Measurements from ENCODE around the gene EFR3B.

EFR3B gene

DNA sequence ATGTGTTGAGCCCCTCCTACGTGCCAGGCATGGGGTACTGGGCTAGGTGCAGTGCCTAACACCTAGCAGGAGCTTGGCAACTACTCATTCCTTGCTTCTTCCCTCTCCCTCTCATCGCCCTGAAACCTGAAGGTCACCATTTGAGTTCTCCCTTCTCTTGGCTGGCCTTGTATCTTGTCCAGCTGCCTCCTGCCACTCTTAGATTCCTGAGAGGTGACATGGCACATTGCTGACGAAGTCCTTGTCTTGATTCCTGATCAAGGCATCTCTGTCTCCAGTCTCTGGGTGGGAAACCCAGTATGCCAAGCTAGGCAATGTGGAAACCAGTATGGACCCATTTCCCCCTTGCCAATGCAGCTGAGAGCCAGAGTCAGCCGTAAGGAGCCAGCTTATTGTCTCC is 9.0 kb upstream of the EFR3B start:
- in situ Hi-C loops (cut with MboI; ENCODE audit: low sequenced_read_pairs), result no loop called here

DNA sequence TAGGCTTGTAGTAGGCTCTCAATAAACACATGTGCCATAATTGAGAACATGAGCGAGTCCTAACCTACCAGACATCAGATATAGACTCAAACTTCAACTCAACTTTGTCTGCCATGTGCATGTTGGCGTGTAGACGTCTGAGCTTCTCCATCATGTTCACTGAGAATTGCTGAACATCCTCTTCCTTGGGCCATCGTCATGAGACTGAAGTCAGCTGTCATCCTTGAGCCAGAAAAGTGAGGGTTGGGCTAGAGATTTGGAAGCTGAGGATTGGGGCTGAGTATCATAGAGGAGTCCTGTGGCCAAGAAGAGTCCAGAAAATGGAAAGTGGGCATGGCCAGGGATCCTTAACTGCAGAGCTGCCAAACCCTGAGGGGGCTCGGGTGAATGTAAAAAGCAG is 7.8 kb upstream of the EFR3B start:
- in situ Hi-C loops (cut with MboI; ENCODE audit: low sequenced_read_pairs), result no loop called here

DNA sequence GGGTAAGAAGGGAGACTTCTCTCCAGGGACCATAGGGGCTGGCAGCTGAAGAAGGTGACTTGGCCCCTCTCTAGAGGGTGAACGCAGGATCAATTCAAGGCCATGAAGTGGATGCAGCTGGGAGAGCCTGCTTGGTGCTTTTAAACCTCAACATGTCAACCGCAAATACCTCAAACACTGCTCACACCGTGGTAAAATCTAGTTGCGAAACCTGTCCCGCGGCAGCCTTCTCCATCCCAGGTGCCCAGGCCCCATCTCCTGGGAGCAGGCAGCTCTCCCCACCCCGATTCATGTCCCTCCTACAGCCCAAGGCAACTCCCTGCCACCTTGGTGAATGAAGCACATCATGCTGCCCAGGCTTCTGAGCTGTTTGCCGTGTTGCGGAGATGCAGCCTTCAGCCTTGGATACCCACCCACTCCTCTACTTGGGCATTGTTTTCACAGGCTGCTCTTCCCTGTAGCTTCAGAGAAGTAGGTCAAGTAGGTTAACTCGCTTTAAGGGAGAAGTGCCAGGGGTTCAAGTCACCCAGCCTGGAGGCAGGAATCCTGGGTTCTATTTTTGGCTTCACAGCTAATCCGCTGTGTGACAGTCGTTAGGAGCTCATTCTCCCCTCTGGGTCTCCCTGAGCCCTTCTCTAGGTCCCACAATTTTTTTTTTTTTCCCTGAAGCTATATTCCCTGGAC is 6.2 kb upstream of the EFR3B start:
- in situ Hi-C loops (cut with MboI; ENCODE audit: low sequenced_read_pairs), result no loop called here

DNA sequence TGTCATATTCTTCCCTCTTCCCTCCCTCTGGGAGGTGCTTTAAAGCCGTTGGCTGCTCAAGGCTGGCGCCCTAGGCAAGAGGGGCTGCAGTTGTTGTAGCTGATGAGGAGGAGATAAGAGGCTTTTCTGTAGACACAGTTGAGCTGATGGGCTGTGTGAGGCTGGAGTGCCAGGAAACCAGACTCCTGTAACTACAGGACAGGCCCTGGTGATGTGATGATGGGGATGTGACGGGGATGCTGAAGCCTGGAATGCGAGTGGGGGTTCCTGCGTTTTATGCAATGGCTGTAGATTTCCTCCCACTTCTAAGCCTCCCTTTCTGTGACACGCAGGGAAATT is 5.7 kb upstream of the EFR3B start:
- in situ Hi-C loops (cut with MboI; ENCODE audit: low sequenced_read_pairs), result no loop called here

DNA sequence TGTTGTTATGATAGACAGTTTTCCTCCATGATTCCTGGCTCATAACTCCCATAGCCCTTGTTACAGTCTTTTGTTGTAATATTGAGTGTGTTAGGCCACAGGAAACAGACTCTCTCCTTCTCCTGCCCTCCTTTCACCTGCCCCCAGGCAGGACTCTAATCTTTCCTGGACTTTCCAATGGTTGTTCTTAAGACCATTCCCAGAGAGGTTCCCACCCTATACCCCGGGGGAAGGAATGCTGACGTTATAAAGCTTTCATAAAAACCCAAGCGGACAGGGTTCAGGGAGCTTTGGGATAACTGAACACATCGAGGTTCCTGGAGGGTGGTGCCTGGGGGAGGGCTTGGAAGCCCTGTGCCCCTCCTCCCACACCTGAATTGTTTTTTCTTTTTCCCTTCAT is 2.8 kb upstream of the EFR3B start:
- in situ Hi-C loops (cut with MboI; ENCODE audit: low sequenced_read_pairs), result no loop called here

DNA sequence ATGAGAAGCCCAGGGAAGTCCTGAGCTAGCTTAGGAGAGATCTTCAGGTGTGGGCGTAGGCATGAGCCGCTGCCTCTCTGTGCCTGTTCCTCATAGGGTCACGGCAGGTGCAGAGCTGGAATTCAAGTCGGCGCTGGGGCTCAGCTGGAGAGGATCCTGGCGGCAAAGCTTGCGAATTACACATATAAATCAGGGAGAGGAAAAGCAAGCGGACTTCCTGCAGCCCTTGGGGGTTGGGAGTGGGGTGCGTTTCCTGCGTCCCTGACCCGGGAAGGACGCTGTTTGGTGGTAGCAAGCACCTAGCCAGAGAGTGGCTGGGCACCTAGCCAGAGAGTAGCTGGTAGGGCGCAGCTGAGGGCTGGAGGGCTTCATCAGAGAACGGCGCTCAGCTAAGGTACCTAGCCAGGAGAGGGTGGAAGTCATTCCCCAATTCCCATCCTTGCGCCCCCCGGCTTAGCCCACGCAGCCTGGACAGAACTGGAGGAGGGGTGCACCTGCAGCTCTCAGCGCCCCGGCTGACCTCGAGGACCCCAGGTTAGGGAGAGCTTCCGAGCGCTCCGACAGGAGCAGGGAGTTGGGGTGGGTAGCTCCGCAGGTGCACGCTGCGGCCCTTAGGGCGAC is 459 bp upstream of the EFR3B start:
- in situ Hi-C loops (cut with MboI; ENCODE audit: low sequenced_read_pairs), result no loop called here

DNA sequence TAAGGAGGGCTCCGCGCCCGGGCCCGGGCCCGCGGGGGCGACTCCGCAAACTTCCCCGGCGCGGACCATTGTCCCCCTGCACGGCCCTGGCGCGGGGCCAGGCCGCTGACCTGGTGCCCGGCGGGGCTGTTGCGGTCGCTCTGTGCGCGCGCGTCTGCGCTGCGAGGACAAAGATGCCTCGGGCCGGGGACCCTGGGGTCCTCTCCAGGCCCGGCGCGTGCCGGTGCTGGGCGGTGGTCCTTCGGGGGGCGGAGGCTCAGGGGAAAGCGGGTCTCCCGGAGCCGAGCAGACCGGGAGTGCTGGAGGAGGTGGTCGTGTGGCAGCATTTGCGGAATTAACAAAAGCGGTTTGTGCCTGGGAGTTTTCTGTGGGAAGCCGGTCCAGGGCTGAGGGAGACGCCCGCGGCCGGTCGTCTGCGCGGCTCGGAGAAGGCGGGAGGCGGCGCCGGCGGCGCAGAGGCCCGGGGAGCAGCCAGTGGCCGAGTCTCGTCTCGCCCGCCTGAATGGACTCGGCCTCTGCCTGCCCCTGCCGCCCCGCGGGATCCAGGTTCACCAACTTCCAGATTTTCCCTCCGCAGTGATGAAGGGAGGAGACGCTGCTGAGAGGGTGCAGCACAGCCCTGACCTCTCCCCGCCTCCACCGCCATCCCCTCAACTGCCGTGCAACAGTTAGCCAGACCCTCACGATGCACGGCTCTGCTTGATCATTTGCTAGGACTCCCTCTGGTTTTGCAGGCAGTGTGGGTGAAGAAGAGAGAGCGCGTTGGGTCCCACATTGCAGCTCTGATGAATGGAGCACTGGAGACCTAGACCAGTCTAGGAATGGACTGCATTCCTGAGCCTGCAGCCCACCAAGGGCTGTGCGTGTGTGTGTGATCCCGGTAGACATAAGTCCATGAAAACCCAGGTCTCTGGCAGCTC is 705 bp downstream of the EFR3B start:
- in situ Hi-C loops (cut with MboI; ENCODE audit: low sequenced_read_pairs), result no loop called here

DNA sequence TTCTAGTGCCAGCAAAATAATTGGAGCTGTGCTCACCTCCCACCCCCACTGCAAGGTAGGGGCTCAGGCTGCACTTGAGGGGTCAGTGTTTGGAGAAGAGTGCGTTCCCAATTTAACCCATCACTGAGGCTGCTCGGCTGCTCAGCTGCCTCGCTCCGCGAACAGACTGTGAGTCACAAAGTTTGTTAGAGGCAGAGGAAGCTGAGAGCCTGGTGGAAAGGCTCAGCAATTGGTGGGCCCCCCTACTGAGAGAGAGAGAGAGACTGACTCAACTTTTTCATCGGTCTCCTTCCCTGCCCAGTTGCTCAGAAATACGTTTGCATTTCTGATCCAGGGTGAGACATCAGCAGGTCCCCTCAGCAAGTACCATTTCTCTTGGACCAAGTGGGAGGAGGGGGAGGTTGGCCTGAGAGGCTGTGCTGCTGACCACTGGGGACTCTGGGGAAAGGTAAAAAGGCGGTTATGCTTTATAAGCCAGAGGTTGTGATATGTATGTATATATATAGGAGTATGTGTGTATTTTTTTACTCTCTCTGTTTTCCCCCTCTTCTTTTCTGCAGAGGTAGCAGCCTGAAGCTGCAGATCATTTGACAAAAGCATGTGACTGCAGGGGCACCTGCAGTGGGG is 1.5 kb downstream of the EFR3B start:
- in situ Hi-C loops (cut with MboI; ENCODE audit: low sequenced_read_pairs), result no loop called here

DNA sequence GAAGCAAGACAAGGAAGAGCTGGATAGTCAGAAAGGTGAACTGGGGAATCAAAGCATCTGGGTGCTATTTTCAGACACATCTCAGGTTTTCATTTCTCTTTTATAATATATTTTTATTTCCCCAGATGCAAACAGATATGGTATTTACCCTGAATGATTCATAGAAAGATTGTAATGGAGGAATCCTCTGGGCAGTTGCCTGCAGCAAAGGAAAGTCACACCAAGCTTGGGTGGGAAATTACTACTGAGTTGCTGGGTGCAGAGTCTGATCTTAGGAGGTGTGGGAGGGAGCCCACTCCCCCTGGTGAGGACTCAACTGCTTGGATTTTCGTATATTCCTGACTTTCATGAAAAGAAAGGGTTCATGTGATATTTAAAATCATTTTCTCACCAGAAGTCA is 2.1 kb downstream of the EFR3B start:
- in situ Hi-C loops (cut with MboI; ENCODE audit: low sequenced_read_pairs), result no loop called here

DNA sequence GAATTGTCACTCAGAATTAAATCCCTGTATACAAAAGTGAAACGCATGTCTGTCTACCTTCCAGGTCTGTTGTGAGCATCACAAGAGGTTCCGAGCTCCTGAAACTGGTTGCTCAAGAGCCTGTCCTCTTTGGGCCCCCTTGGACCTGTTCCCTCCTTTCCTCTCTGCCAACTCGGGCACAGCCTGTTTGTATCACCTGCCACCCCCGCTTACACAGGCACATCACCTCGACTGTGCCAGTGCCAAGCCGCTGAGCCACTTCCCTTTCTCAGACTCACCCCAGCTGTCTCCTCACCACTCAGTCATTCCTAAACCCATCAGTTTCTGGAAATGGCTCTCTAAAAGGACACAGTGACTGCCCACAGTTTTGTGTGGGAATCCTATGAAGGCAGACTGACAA is 3.1 kb downstream of the EFR3B start:
- in situ Hi-C loops (cut with MboI; ENCODE audit: low sequenced_read_pairs), result no loop called here

DNA sequence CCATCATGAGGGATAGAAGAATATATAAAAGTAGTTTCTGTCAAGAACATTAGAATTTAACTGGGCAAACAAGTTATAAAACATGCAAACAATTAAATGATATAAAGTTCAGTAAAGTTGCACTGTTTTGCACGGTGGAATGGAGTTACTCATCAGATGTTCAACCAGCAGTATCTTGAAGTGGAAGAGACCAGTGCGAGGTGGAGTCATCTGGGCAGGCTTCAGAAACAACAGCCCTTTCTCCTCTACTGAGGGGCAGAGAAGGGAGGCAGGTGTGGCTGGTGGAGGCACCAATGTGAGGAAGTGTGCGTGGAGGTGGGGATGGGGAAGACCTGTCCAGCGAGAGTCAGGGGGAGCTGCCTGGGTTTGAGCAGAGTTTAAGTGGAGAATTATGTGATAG is 7.5 kb downstream of the EFR3B start:
- in situ Hi-C loops (cut with MboI; ENCODE audit: low sequenced_read_pairs), result no loop called here

DNA sequence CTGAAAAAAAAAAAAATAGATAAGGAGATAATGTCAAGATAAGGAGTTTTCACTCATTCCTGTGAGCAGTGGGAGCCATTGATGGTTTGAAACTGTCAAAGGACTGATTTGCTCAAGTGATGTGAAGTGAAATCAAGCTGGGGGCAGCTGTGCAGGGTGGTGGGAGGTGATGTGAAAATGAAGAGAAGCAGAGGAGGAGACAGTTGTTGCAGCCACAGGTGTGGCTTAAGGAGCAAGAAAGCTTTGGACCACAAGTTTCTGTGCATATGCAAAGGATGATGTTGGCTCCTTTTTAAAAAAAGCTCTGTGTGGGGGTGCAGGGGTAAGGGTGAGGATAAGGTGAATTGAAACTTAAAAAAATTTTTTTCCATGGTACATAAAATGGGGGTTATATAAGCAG is 8.3 kb downstream of the EFR3B start:
- in situ Hi-C loops (cut with MboI; ENCODE audit: low sequenced_read_pairs), result no loop called here

DNA sequence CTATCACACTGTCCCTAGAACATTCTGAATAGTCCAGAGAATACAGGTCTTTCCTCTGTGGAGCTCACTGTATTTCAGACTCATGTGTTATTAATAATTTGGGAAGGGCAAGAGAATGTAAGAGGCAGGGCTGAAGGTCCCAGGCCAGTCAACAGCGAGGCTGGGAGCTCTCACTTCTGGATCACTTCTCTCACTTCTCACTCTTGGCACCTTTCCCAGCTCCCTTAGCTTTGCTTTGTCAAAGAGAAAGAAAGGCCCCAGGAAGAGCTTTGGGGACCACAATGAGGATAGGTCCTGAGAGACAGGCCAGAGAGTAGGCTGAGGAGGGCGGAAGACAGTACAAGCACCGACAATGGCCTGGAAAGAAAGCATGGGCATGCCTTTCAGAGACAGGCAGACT is 11.2 kb downstream of the EFR3B start:
- in situ Hi-C loops (cut with MboI; ENCODE audit: low sequenced_read_pairs), result no loop called here

DNA sequence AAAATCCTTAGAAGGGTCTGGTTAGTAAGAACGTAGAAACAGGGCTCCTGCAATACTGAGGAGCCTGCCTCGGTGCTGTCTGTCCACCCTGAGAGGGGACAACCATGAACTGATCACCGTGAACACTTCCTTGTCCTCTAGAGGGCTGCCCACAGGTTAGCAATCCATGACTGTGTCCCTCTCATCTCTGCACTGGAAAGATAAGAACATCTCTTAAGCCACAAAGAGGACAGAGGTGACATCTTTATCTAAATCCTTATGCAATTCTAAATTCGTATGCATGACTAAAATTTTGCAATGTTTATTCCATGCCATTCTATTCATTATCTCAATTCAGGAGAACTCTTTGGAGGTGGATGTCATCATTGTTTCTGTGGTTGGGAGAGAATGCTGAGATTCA is 12.8 kb downstream of the EFR3B start:
- in situ Hi-C loops (cut with MboI; ENCODE audit: low sequenced_read_pairs), result no loop called here

DNA sequence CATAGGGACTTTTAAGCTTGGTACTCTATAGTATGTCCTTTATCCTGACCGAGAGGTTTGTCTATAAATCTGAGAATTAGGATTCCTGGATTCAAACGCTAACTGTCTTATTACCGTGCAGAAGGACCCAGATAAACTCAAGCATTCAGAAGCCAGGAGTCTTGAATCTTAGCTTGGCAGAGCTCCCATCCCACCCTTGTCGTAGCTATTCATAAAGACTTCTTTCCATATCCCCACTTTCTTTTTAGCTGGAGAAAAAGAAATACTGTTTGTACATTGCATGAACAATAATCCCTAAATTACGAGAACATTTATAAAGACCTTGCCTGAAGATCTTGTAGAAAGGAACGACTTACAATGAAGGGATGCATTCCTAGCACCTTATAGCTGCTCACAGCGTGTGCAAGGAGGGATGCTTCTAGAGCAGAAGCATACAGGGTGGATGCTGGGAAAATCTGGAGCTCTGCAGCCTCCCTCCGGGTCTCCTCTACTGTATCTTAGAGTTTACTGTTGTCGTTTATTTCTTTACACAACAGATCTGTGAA is 13.6 kb downstream of the EFR3B start:
- in situ Hi-C loops (cut with MboI; ENCODE audit: low sequenced_read_pairs), result no loop called here

DNA sequence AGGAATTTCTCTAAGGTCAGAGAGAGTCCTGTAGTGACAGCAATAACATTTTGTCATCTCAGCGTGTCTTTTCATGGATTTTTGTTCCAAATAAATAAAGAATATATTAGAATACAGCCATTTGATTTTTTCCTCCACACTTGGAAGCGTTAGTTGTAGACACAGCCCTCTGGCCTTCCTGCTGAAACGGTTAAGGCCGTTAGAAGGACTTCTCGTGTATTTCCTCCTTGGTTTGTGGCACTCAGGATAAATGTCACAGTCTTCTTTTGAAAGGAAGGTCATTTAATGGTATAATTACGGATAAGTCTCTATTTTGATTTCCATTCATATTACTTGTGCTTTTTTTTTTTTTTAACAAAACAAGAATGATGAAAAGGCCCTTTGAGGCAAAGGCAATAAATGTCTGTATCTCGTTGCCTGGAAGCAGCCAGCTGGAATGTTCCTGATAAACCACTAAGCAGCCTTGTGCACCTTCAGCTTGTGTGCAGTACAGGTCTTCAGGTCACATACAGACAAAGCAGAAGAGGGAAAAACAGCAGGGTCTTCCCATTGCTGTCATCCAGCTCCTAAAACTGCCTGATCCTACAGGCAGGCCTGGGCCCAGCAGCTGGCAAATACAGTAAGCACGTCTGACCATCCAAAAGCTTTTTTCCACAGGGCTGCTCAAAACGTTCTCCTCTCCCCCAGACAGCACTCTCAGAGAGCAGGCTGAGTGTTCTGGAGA is 14.4 kb downstream of the EFR3B start:
- in situ Hi-C loops (cut with MboI; ENCODE audit: low sequenced_read_pairs), result no loop called here

DNA sequence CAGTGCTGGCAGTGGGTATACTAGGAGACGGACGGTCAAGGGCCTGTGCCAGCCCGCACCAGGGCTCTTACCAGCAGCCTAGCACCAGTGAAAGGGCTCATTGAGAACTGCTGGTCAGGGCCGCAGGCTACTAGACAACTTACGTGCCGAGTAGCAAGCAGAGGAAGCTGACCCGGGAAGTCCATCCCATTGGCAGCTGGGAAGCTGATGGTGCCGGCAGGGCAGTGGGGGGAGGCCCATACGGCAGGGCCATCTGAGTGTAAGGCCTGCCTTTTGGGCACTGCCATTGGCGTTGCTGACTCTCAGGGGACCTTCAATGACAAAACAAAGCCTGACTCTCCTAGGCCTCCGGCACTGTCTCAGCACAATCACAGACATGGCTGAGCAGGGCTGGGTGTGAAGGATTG is 20.6 kb downstream of the EFR3B start:
- in situ Hi-C loops (cut with MboI; ENCODE audit: low sequenced_read_pairs), result no loop called here

DNA sequence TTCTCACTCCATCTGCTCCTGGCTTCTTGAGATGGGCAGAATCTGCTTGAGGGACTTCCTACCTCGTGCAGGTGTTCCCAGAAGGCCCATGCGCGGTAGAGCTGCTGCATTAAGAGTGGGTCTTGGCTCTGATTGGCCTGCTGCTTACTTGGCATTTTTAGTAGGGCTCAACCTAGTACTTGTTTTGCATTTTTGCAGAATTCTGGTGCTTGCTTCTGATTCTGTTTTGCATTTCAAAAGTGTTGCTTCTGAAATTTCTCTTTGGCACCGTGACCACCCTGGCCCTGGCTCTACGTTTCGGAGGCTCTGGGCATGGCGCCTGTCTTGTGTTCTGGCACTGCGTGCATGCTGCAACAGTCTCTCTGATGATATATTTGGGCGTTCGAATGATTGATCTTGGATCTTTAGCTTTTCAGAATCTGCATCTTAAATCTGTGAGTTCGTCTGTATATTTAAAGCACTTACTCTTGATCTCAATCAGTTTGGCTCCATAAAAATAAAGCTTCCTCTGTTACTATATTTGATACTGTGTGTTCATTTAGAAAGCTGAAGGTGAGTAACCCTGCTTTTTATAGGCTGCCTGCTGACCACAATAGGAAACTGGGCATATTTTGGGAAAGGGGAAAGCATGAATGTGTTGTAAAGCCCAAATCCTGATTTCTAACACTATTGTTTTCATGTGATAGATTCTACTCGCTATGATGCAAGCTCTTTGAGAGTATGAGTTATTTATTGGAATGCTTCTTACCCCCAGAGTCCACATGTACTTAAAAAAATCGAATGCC is 22.2 kb downstream of the EFR3B start:
- in situ Hi-C loops (cut with MboI; ENCODE audit: low sequenced_read_pairs), result no loop called here

DNA sequence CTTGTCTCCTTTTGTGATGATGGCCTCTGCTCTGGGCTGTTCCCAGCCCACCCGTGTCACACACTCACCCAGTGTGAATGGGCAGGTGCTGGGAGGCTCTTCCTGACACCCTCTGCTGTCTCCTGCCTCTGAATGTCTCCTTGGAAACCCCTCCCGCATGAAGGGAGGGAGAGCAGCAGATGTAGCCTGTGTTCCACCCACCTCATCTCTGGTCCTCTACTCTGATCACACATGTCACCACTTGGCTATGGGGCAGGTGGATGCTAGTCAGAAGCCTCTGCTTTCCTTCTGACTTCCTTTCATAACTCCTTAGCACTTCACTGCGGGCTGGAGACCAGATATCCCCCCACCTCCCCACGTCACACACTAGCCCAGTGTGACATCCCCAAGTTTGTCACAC is 23.9 kb downstream of the EFR3B start:
- in situ Hi-C loops (cut with MboI; ENCODE audit: low sequenced_read_pairs), result no loop called here

DNA sequence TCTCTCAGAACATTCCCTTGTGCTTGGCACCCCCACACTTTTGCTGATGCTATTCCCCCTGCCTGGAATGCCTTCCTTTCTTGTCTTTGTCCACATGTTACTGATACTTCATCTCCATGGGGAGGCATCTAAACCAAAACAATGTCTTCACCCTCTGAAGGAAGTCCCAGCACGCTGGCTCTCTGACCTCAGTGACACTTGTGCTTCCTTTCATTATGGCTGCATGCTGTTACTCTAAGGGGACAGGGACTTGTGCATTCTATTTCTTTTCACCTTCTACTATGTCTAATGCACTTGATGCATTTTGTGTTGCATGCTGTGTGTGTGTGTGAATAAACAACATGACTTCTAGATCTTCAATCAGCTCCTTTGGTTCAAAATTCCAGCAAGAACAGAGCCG is 24.6 kb downstream of the EFR3B start:
- in situ Hi-C loops (cut with MboI; ENCODE audit: low sequenced_read_pairs), result no loop called here
